HG03060 (cell line): ENCODE results near the gene CENPO.

Experiments
- ATAC-seq: cut with Tn5 transposase; IDR thresholded peaks from one replicate; pipeline ENCODE4 v1.9.1; 2021; ENCODE audit warnings: low read depth, moderate number of reproducible peaks; ENCODE audit not compliant: unreplicated experiment

CENPO gene, protein sequence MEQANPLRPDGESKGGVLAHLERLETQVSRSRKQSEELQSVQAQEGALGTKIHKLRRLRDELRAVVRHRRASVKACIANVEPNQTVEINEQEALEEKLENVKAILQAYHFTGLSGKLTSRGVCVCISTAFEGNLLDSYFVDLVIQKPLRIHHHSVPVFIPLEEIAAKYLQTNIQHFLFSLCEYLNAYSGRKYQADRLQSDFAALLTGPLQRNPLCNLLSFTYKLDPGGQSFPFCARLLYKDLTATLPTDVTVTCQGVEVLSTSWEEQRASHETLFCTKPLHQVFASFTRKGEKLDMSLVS

DNA sequence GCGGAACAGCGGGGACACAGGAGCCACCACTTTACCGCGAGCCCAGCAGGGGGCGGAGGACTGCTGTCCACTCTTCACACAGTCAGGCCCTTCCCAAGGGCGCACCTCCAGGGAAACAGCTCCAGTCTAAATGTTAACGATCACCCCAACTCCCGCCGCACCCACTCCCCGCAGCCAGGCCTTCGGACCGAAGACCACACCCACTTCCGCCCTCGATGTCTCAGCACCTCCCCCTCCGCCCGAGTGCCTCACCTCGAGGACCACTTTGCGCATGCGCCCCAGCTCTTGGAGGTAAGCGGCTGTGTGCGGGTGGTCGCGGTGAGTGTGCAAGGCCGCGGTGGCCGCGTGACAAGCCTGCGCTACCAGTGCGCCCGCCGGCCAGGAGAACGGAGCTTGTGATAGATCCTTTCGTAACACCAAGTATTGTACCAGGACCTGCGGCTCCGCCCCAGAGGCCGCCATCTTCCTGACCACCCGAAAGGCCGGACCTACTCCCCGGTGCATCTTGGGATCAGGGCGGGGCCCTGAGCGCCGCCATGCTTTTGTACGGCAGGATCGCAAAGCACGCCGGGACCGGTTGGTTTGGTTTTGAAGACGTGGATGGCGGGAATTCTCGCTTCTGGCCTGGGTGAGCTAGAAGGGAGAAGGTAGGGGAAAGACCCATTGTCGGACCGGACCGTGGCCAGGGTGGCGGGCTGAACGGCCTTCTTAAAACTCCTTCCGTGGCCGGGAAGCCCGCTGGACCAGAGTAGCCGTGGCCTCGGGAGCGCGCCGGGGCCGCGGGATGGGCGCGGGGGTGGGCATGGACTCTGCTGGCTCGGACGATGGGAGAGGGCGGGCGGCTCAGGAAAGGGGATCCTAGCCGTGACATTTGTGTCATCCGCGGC lies at the start of gene CENPO, which contains the start of gene PTRHD1:
CENPO (plus strand) TSS at position 552 of the 887 bp plus-strand sequence. CDS start 495 bp downstream, outside the sequence.
PTRHD1 (minus strand) TSS at position 518 of the 887 bp plus-strand sequence; CDS start at position 504, 14 bp downstream.
- peak; percentile 75 for ATAC-seq

GRCh38 chr2:24743924-24744323 lies 49.3 kb upstream of the CENPO start:
- ATAC-seq = no peak

DNA sequence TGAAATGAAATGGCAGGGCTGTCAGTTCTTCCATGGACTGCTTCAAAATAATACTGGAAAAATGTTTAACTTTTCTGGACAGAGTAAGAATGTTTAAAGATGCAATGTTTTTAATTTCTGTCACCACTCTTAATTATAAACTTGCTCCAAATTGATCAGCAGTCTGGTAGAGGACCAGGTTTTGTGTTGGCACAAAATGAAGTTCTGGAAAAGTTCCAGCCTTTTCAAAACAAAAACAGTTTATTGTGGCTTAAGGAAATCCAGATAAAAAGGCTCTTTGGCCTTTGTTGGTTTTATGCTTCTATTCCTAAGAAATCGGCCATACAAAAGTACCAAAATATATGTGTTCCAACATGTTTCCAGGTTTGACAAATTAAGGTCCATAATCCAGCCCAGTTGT lies 48.9 kb upstream of the CENPO start:
- ATAC-seq = no peak

DNA sequence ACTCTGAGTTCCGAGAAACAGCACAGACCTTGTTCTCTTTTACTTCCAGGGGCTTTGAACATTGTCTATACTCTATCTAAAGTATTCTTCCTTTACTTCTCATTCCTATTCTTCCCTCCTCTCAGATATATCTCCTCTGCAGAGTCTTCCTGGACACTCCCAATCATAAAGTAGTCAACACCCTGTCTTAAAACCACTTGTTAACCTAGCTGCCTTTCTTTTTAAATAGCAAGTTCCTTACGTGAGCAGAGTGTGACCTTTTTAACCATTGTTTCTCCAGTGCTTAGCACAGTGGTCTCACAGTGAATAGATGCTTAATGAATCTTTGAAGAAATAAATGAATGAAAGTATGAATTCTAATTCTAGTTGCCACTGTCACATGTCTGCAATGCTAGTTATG lies 47.4 kb upstream of the CENPO start:
- no peak for ATAC-seq

DNA sequence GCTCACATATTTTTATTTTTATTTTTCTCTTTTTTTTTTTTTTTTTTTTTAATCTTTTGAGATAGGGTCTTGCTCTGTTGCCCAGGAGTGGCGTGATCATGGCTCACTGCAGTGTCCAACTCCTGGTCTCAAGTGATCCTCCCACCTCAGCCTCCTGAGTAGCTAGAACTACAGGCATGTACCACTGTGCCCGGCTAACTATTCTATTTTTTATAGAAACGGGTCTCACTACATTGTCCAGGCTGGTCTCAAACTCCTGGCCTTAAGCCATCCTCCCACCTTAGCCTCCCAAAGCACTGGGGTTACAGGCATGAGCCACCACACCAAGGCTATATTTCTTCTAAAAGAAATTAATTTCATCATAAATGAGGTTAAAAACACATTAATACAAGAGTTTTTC lies 45.9 kb upstream of the CENPO start:
- no peak for ATAC-seq

GRCh38 chr2:24749069-24749691 lies 44.0 kb upstream of the CENPO start:
- no peak for ATAC-seq

DNA sequence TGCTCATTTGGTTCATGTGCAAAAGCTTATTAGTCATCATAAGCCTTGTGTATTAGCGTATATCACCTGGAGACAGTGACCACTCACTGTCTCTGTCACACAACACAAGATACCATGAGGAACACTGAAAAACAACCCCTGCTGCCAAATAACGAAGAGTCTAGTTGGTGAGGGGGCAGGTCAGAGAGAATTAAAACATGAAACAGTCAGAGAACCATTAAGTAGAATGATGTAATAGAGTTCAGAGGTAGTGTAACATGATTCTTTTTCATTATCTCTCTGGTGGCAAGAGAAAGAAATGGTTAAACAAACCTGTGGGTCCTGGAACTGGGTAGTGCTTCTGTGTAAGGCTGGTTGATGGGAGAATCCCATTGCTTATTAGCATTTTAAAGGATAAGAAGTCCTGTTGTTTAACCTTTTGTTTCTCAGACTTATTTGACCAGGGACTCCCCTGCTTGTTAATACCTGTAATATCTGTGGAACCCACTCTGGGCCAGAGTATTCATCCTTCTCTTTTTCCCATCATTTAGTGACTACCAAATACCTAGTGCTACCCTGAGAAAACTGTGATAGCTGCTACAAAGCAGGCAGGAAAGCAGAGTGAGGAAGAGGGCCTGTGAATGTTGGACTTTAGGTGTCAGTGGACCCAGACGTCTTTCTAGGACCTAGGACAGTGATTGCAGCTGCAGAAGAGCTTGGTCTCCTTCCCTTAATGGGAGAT lies 38.1 kb upstream of the CENPO start:
- no peak for ATAC-seq

DNA sequence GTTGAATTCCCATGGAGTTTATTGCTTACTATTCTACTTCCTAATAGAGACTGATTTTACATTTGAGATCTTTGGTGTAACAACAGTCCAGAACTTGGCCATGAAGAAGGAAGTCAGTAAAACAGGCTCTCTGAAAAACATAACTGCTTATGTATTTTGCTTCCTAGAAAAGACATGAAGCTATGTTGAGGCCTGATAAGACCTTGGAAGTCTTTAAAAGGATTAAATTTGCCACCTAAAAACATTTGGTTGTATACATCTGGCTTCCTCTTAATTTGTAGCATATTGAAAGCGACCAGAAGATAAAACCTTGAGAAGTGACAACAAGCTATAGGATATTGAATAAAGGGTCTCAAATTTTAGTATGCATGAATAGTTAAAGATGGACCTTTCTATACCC lies 36.4 kb upstream of the CENPO start:
- ATAC-seq = no peak

- no peak for ATAC-seq
Measured at GRCh38 chr2:24761866-24762265, 31.4 kb upstream of the CENPO start.

GRCh38 chr2:24762518-24762917 lies 30.7 kb upstream of the CENPO start:
- ATAC-seq = no peak

DNA sequence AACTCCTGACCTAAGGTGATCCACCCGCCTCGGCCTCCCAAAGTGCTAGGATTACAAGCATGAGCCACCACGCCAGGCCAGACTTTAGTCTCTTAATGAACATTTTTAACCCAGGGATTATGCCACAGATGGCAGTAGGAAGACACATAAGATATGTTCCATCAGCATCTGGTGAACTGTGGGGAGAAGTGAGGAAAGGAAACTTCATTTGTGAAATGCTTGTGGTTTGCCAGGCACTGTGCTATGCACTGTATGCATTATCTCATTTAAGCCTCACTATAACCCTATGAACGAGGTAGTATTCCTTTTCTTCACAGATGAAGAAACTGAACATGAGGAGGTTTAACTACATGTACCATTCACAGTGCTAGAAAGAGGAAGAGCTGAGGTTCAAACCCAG lies 29.4 kb upstream of the CENPO start:
- ATAC-seq = no peak

DNA sequence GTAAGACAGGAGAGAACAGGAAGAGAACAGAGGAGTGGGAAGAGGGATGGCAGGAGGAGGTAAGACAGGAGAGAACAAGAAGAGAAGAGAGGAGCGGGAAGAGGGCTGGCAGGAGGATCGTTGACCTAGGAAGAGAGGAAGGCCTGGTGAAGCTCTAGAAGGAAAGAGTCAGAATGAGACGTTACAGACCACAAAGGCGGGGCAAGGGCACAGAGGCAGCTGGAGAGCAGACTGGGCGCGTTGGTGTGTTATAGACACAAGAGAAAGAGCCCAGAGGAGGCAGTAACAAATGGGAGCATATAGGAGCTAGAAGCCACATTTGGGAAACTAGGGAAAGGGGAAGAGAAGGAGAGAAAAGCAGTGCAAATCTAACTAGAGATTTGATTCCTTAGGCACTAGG lies 26.6 kb upstream of the CENPO start:
- ATAC-seq = no peak

GRCh38 chr2:24768013-24768412 lies 25.2 kb upstream of the CENPO start:
- no peak for ATAC-seq

DNA sequence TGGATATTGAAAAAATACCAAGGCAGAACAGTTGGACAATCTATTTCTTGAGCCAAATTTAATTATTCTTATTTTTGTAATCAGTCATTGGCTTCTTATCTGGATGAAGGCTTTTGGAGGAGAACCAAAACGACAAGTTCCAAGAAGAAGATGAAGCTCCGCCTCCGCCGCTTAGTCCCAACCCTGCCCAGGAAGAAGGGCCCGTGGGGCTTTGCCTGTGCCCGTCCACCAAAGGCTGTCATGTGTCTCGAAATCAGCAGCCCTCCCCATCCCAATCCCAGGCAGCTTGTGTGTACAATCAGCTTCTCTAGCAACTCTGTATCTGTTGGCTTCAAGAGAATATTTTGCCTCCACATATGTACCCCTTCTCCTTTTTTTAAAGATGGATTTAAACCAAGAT lies 24.6 kb upstream of the CENPO start:
- ATAC-seq = no peak

DNA sequence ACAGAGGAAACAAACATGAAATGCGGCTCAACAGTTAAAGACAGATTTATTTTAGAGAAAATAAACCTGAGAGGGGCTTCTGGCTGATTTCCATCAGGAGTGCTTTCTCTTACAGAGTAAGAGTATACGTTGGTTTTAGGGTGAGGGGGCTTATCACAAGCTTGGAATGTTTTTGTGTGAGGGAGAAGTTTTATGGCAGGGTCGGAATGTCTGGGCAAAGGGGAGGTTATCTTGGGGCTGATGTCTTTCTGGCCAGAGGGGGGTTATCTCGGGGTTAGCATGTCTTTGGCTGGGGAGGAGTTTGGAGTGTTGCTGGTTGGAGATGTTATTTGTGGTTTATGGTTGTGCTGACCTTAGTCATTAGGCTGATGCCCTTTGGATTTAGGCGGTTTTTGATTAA lies 22.2 kb upstream of the CENPO start:
- ATAC-seq = no peak

DNA sequence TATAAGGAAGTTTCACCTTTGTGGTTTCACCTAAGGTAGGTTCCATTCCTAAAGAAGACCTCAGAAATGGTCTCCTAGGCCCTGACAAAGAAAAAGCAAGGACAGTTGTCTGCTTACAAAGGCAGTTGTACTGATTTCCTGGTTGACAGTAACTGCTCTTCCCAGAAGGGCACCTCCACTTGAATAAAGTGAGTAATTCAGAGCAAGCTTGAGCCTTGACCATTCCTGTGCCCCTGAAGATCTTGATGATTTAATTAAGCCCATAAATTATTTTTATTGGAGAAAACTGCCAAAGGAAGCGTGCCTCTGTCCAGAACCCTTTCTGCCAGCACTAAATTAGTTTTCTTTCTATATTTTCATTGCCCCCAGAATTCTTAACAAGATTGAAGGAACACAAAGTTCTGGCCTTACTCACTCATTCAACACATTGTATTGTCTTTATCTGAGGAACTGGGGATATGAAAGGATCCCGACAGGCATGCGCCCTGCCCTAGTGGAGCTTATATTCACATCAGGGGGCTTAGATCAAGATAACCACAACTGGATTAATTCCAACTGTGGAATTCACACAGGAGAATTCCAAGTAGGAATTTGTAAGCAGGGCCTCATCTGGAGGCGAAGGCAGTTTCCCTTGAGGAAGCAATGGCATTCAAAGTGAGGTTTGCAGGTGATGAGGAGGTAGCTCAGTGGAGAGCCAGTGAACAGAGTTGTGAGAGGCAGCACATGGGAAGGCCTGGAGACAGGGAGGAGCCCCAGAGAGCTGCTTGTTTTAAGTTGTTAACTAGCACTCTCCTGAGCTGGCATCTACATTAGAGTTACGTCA lies 21.2 kb upstream of the CENPO start:
- ATAC-seq = no peak

- ATAC-seq = no peak
Measured at GRCh38 chr2:24774373-24774772, 18.9 kb upstream of the CENPO start.

DNA sequence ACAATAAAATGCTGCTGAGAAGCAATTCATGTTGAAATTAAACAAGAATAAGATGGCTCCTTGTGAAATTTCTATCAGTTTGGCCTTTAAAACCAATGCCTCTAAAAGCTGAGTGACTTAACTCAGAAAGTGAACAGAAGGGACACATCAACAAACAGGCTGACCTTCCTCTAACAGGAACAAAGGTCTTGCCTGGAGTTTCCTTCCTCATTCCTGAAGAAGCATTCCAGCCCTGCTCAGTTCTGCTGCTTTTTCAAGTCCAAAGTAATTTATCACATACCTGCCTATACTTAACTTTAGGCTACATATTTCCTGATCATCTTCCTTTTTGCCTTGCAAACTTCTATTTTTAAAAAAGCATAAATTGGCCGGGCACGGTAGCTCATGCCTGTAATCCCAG lies 14.1 kb upstream of the CENPO start:
- ATAC-seq = no peak

DNA sequence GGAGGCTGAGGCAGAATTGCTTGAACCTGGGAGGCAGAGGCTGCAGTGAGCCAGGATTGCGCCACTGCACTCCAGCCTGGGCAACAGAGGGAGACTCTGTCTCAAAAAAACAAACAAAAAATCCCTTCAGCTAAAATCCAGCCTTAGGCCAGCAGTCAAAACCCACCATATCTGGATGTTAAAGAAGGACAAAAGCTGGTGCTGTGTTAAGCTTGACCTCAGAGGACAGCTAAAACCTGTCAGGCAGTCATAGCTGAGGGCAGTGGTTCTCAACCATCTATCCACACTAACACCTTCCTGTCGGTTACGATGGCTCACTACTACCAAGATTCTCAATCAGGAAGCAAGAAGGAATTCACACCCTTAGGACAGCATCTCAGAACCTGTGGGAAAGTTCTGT lies 9.6 kb upstream of the CENPO start:
- no peak for ATAC-seq
